Measurements from ENCODE around the gene DCLK3.

DNA sequence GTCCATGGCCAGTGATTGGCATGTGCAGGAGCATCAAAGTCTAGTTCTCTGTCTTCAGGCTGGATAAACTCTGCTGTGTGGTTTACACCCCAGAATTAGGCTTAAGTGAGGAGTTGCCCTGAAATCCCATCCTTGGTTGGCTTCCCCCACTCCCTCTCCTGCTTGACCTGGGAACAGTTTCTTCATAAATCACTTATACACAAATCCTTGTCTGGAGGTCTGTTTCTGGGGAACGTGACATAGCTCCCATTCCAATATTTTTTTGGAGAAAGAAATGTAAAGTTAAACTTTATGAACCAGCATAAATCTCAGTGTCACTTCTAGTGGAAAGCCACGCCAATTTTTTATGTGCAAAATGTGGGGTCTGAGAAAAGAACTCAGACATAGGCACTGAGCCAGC lies 98.2 kb downstream of the DCLK3 start:
- TF ChIP-seq, protein P1, sequence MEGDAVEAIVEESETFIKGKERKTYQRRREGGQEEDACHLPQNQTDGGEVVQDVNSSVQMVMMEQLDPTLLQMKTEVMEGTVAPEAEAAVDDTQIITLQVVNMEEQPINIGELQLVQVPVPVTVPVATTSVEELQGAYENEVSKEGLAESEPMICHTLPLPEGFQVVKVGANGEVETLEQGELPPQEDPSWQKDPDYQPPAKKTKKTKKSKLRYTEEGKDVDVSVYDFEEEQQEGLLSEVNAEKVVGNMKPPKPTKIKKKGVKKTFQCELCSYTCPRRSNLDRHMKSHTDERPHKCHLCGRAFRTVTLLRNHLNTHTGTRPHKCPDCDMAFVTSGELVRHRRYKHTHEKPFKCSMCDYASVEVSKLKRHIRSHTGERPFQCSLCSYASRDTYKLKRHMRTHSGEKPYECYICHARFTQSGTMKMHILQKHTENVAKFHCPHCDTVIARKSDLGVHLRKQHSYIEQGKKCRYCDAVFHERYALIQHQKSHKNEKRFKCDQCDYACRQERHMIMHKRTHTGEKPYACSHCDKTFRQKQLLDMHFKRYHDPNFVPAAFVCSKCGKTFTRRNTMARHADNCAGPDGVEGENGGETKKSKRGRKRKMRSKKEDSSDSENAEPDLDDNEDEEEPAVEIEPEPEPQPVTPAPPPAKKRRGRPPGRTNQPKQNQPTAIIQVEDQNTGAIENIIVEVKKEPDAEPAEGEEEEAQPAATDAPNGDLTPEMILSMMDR (conservative IDR thresholded peaks at IDR 0.05; ENCODE audit: low read depth, low read length): no peak
- no peak for TF ChIP-seq EZH2 (IDR thresholded peaks at IDR 0.05; ENCODE audit: borderline replicate concordance, low read depth, low read length, poor library complexity, severe bottlenecking)
